OCI-LY1 (cell line): Measurements from ENCODE around the gene ACKR3.

Experiments
- H2AFZ ChIP-seq: fragments of 200-600 bp; sonication (generic), shearing (Covaris generic); 2 replicates; pipeline ENCODE4 v1.6.0; 2014; ENCODE audit warnings: antibody characterized with exemption, mild to moderate bottlenecking, low read length
- H3F3A ChIP-seq: fragments of 200-600 bp; sonication (generic), shearing (Covaris generic); 2 replicates; pipeline ENCODE4 v1.6.0; 2014; ENCODE audit warnings: mild to moderate bottlenecking, antibody characterized with exemption, low read length, moderate library complexity; ENCODE audit not compliant: insufficient read depth
- H3K27ac ChIP-seq: fragments of 200-600 bp; sonication (generic); 2 replicates; pipeline ENCODE4 v1.5.1; 2014; ENCODE audit warnings: low read length, mixed run types, mild to moderate bottlenecking, low read depth; ENCODE audit not compliant: poor library complexity, severe bottlenecking
- H3K27me3 ChIP-seq: fragments of 200-600 bp; sonication (generic); 2 replicates; pipeline ENCODE4 v1.6.0; 2014; ENCODE audit warnings: antibody characterized with exemption, mild to moderate bottlenecking, low read length, moderate library complexity; ENCODE audit not compliant: insufficient read depth
- H3K36me3 ChIP-seq: fragments of 200-600 bp; sonication (generic); 2 replicates; pipeline ENCODE4 v1.6.1; 2014; ENCODE audit warnings: mild to moderate bottlenecking, antibody characterized with exemption, low read length, moderate library complexity, mixed read lengths; ENCODE audit not compliant: insufficient read depth
- H3K4me1 ChIP-seq: fragments of 200-600 bp; sonication (generic); 2 replicates; pipeline ENCODE4 v1.5.1; 2014; ENCODE audit warnings: mild to moderate bottlenecking, low read length, moderate library complexity; ENCODE audit not compliant: insufficient read depth, severe bottlenecking
- H3K4me2 ChIP-seq: fragments of 200-600 bp; sonication (generic), shearing (Covaris generic); 2 replicates; pipeline ENCODE4 v1.6.1; 2014; ENCODE audit warnings: low read length
- H3K4me3 ChIP-seq: fragments of 200-600 bp; sonication (generic); 2 replicates; pipeline ENCODE4 v1.5.1; 2014; ENCODE audit warnings: low read length, low read depth, mild to moderate bottlenecking, mixed read lengths; ENCODE audit not compliant: poor library complexity, severe bottlenecking
- H3K79me2 ChIP-seq: fragments of 200-600 bp; shearing (Covaris generic); 2 replicates; pipeline ENCODE4 v1.6.1; 2016; ENCODE audit warnings: mixed run types, low read length, mixed read lengths; ENCODE audit not compliant: insufficient read depth
- H3K9ac ChIP-seq: fragments of 200-600 bp; sonication (generic), shearing (Covaris generic); 2 replicates; pipeline ENCODE4 v1.6.1; 2014; ENCODE audit warnings: mild to moderate bottlenecking, low read length, mixed read lengths
- H3K9me2 ChIP-seq: fragments of 200-600 bp; sonication (generic), shearing (Covaris generic); 2 replicates; pipeline ENCODE4 v1.6.1; 2014; ENCODE audit warnings: low read depth, mild to moderate bottlenecking, low read length, mixed read lengths
- H3K9me3 ChIP-seq: fragments of 200-600 bp; shearing (Covaris generic); 2 replicates; pipeline ENCODE4 v1.6.1; 2014; ENCODE audit warnings: low read length, mixed read lengths
- H4K20me1 ChIP-seq: fragments of 200-600 bp; sonication (generic), shearing (Covaris generic); 2 replicates; pipeline ENCODE4 v1.6.0; 2016; ENCODE audit warnings: mild to moderate bottlenecking, low read length; ENCODE audit not compliant: insufficient read depth
- CTCF ChIP-seq: fragments of 200-600 bp; sonication (generic), shearing (Covaris generic); IDR thresholded peaks from 2 replicates; pipeline ENCODE4 v1.5.1; 2017; ENCODE audit warnings: mild to moderate bottlenecking, antibody characterized with exemption, low read length, moderate library complexity, mixed read lengths
- EZH2 ChIP-seq: fragments of 200-600 bp; sonication (generic), shearing (Covaris generic); IDR thresholded peaks from 2 replicates; pipeline ENCODE4 v1.8.0; 2017; ENCODE audit warnings: borderline replicate concordance, mixed run types, mild to moderate bottlenecking, antibody characterized with exemption, low read length, moderate library complexity, mixed read lengths

Gene ACKR3

GRCh38 chr2:236606023-236606422 lies 36.4 kb downstream of the ACKR3 start:
- Histone ChIP-seq H3K9me3 (no peaks in the 10 kb centered on the region), H3K9ac (no peak overlapping the region), H3K27me3 (no peaks in the 10 kb centered on the region), H3K4me3 (no peak overlapping the region), H3K4me1 (no peaks in the 10 kb centered on the region), H3K9me2 (no peaks in the 10 kb centered on the region), H3F3A (no peaks in the 10 kb centered on the region), H3K79me2 (no peaks in the 10 kb centered on the region), H2AFZ (no peak overlapping the region), H3K27ac (no peak overlapping the region), H3K4me2 (no peak overlapping the region), H3K36me3 (no peaks in the 10 kb centered on the region), H4K20me1 (no peaks in the 10 kb centered on the region)
- TF ChIP-seq EZH2, result no peak
- TF ChIP-seq CTCF, result no peak

DNA sequence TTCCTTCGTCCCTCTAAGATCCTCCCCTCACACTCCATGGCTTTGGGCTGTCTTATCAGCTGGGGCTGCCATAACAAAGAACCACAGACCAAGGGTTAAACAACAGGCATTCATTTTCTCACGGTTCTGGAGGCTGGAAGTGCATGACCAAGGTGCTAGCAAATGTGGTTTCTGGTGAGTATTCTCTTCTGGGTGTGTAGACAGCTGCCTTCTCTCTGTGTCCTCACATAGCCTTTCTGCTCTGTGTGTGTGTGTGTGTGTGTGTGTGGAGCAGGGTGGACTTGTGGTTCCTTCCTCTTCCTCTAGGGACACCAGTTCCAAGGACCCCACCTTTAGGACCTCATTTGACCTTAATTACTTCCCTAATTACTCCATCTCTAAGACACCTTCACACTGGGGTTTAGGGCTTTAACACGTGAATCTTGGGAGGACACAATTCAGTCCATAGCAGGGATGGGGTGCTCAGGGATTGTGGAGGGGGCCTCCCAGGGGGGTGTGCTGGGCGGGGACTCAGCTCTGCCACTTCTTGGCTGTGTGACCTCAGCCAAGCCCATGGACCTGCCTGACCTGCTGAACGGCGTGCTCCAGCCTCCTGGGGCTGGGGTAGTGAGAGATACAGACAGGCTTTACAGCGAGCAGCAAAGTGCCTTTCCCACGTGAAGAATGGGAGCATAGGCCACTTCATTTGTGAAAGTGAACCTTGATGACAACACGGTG lies 38.0 kb downstream of the ACKR3 start:
- Histone ChIP-seq H3K27ac (no peak overlapping the region), H3K4me3 (no peak overlapping the region), H3F3A (no peaks in the 10 kb centered on the region), H3K36me3 (no peaks in the 10 kb centered on the region), H2AFZ (no peak overlapping the region), H3K4me2 (no peak overlapping the region), H3K9ac (no peak overlapping the region), H3K9me2 (no peaks in the 10 kb centered on the region), H4K20me1 (no peaks in the 10 kb centered on the region), H3K9me3 (no peaks in the 10 kb centered on the region), H3K27me3 (peaks cover 5% of the 10 kb centered on the region; the same call in 1 of the 2 replicates), H3K79me2 (no peaks in the 10 kb centered on the region), H3K4me1 (no peaks in the 10 kb centered on the region)
- TF ChIP-seq CTCF (no peak), EZH2 (no peak)

- Histone ChIP-seq H3K27me3 (peaks cover 5% of the 10 kb centered on the region; the same call in 1 of the 2 replicates), H3K9ac (no peak overlapping the region), H2AFZ (no peak overlapping the region), H3K79me2 (no peaks in the 10 kb centered on the region), H3K9me2 (no peaks in the 10 kb centered on the region), H3K4me2 (no peak overlapping the region), H3K36me3 (no peaks in the 10 kb centered on the region), H3F3A (no peaks in the 10 kb centered on the region), H3K4me1 (no peaks in the 10 kb centered on the region), H3K27ac (no peak overlapping the region), H4K20me1 (no peaks in the 10 kb centered on the region), H3K4me3 (no peak overlapping the region), H3K9me3 (no peaks in the 10 kb centered on the region)
- TF ChIP-seq CTCF (no peak), EZH2 (no peak)
These were observed 38.5 kb downstream of the ACKR3 start for GRCh38 chr2:236608188-236608525.
